GM18505 (cell line): Measurements from ENCODE around the gene IGLL5.
A peak's percentile ranks its signal among the peaks of the same experiment; 100 is the strongest.

ENCODE experiments used
- ATAC-seq: cut with Tn5 transposase; IDR thresholded peaks from one replicate; pipeline ENCODE4 v1.9.1; 2021; ENCODE audit not compliant: unreplicated experiment
- POLR2A ChIP-seq: IDR thresholded peaks from 4 replicates; pipeline ENCODE4 v1.6.1; 2011; ENCODE audit warnings: borderline replicate concordance; ENCODE audit not compliant: insufficient read depth, insufficient read length; ENCODE audit errors: extremely low read depth

Gene IGLL5

DNA sequence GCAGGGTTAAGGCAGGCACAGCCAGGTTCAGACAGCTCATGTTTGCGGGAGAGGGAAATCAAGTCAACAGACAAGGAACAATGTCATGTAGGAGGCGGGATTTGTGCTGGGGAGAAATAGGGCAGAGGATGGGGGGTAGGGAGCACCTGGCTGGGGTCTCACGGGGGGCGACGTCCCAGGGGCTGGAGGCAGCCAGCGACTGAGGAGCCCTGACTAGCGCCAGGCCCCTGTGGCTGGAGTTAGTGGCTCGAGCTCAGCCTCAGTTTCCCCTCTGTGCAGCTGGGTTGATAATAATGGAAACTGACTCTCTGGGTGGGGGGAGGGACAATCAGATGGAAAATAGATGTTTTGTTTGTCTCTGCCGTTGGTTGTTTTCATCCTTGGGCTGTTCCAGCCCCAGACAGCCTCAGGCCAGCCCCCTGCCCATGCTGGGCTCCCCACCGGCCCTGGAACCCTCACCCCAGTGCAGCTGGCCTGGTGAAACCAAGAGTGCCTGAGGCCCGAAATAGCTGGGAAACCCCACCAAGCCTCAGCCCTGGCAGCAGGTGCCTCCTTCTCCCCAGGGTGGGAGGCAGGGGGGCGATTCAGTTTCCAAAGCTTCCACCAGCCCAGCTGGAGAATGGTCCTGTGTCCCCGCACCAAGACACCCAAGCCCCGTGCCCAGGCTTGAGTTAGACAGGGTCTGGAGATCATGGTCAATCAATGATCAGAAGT is 44.1 kb downstream of the IGLL5 start:
- peak; percentile 10 for TF ChIP-seq POLR2A
- no peak for ATAC-seq

DNA sequence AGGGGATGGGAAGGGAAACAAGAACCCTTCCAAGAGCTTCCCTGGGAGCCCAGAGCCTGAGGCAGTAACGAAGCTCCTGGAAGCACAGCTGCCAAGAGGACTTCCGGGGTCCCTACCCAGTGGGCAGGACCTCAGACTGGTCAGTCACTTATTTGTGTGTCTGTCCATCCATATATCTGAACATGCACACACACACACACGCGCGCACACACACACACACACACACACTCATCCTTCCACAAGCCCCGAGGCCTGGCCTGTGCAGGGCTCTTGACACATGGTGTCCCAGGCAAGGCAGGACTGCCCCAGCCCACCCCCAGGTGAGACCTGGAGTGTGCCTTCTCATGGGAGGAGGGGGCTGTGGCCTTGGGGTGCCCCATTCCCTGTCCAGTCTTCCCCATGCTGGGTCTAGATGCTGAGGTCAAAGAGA is 44.9 kb downstream of the IGLL5 start:
- ATAC-seq: no peak
- no peak for TF ChIP-seq POLR2A

- no peak for ATAC-seq
- TF ChIP-seq POLR2A: no peak
Measured at GRCh38 chr22:22933100-22933806, 45.6 kb downstream of the IGLL5 start.

- TF ChIP-seq POLR2A: no peak
- ATAC-seq: no peak
Measured at GRCh38 chr22:22933807-22934542, 46.4 kb downstream of the IGLL5 start.

DNA sequence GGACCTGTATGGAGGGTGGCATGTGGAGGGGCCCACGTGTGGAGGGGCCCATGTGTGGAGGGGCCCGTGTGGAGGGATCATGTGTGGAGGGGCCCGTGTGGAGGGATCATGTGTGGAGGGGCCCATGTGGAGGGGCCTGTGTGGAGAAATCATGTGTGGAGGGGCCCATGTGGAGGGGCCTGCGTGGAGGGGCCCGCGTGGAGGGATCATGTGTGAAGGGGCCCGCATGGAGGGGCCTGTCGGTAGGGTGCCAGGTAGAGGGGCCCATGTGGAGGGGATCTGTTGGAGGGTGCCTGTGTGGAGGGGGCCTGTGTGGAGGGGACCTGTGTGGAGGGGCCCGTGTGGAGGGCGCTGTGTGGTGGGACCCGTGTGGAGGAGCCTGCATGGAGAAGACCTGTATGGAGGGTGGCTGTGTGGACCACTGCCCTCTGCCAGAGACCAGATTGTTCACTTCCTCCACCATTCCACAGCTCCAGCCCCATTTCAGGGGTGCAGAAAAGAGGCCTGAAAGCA is 47.0 kb downstream of the IGLL5 start:
- ATAC-seq: no peak
- no peak for TF ChIP-seq POLR2A

GRCh38 chr22:22935056-22935545 is 47.5 kb downstream of the IGLL5 start:
- peak; percentile 17 for TF ChIP-seq POLR2A

GRCh38 chr22:22935546-22936157 is 48.0 kb downstream of the IGLL5 start:
- ATAC-seq: peak; percentile 79
- no peak for TF ChIP-seq POLR2A

More at GRCh38 chr22:22935056-22935545, 47.5 kb downstream of the IGLL5 start:
- ATAC-seq: peak; percentile 4

DNA sequence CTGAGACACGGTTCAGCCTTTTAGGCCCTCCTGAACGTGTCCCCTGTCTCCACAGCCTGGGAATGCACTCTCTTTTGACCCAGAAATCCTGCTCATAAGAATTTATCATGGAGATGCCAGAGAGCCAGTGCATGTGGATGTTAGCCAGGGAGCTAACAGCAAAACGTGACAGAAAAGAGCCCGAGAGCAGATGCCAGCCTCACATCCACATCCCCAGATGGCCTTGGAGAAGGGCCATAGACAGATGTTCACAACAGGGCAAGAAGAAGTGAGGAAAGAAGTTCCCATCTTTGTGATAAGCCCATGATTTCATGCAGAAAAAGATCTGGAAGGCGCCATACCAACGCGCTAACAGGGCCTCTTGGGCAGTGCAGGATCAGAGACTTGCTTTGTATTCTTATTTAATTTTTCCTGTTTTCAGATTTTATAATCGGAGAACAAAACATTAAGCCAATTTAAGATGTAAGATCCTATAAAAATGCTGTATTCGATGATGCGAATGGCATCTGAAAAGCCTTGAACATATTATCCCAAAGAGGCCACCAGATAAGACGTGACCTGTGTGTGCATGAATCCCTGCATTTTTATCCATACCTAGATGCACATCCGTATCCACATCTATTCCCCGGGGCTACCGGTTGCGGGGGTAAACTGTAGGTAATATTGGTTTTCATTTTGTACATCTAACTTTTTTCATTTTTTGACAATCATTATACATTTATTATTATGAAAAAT is 48.7 kb downstream of the IGLL5 start:
- TF ChIP-seq POLR2A: no peak
- no peak for ATAC-seq

- no peak for TF ChIP-seq POLR2A
Measured at GRCh38 chr22:22936915-22937656, 49.5 kb downstream of the IGLL5 start.

DNA sequence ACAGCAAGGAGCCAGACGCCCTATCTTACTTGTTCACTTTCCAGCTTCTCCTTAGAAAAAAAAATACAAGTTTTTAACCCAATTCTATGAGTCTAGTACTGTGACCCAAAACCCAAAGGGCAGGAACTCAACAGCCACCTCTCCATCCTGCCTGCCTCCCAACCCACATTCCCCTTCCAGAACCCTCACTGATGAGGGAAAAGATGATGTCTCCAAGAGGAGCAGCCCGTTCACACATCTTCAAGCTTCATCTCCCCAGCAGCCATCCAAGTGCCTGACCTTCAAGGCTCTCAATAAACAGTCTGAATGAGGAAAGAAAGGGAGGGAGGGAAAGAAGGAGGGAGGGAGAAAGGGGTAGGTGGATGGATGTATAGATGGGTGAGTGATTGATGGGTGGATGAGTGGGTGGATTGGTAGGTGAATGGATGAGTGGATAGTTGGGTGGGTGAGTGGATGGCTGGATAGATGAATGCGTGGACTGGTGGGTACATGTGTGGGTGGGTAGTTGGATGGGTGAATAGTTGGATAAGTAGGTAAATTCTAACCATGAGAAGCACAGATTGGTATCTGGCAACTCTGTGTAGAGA is 50.4 kb downstream of the IGLL5 start:
- ATAC-seq: no peak
- no peak for TF ChIP-seq POLR2A

More at GRCh38 chr22:22936915-22937656, 49.5 kb downstream of the IGLL5 start:
- no peak for ATAC-seq
